Esophagus muscularis mucosa (tissue), 4 donors: ENCODE data around the gene PAX5. TPM values are rescaled to one million over a fixed set of nuclear protein-coding genes. Genes with fewer than 3 reads are reported as not detected.

Experiments used
- DNase-seq: peaks from one replicate; pipeline ENCODE4 v3.0.0-alpha.2; 2017; ENCODE audit errors: extremely low spot score
- H3K27ac ChIP-seq, 4 donors: fragments of 200-600 bp; sonication (generic); replicated peaks in 1 of 4; 1 replicate in 3 of 4; 2 replicates in 1 of 4; pipeline ENCODE4 v1.5.1; 2016 to 2019; ENCODE audit warnings: mild to moderate bottlenecking in 1 of 4
- H3K27me3 ChIP-seq, 4 donors: fragments of 200-600 bp; sonication (generic); one replicate each; pipeline versions ENCODE4 v1.5.1 to v1.6.0; 2016 to 2019
- H3K36me3 ChIP-seq, 4 donors: fragments of 200-600 bp; sonication (generic); one replicate each; pipeline ENCODE4 v1.5.1; 2016 to 2019
- H3K4me1 ChIP-seq, 4 donors: fragments of 200-600 bp; sonication (generic); one replicate each; pipeline ENCODE4 v1.5.1; 2016 to 2019
- H3K4me3 ChIP-seq, 4 donors: fragments of 200-600 bp; sonication (generic); 1 replicate in 2 of 4; 2 replicates in 2 of 4; pipeline ENCODE4 v1.5.1; 2016 to 2019; ENCODE audit warnings: mild to moderate bottlenecking in 4 of 4, moderate library complexity in 1 of 4
- H3K9me3 ChIP-seq, 4 donors: fragments of 200-600 bp; sonication (generic); 1 replicate in 3 of 4; 2 replicates in 1 of 4; pipeline ENCODE4 v1.5.1; 2016 to 2019
- CTCF ChIP-seq, 3 experiments: fragments of 200-600 bp in 2 of 3; fragments of 450-650 bp in 1 of 3; sonication (generic) in 2 of 3; IDR thresholded peaks; one replicate each; pipeline ENCODE4 v1.5.1; 2017 to 2019; ENCODE audit warnings: antibody characterized with exemption in 3 of 3, mild to moderate bottlenecking in 2 of 3, moderate library complexity in 1 of 3
- EP300 ChIP-seq: sonication (generic); formaldehyde crosslinking; IDR thresholded peaks from one replicate; pipeline ENCODE4 v1.6.1; 2017; ENCODE audit warnings: antibody characterized with exemption
- POLR2A ChIP-seq: fragments of 450-650 bp; IDR thresholded peaks from one replicate; pipeline ENCODE4 v1.6.1; 2017; ENCODE audit warnings: antibody characterized with exemption, moderate library complexity, mild to moderate bottlenecking, low read depth
- POLR2AphosphoS5 ChIP-seq, 2 donors: sonication (generic); formaldehyde crosslinking; IDR thresholded peaks; one replicate each; pipeline ENCODE4 v1.6.1; 2017; ENCODE audit warnings: antibody characterized with exemption in 2 of 2
- WGBS: methylation state at CpG from one replicate; pipeline ENCODE4 v1.1.5; 2018; 5-methylcytosine and 5-hydroxymethylcytosine counted together
- intact Hi-C: fragments of 100-400 bp; cut with DNase I; formaldehyde crosslinking; loops from one replicate; pipeline ENCODE4 v1.15.1; 2023
- total RNA-seq, 4 donors: library from RNA; depleted of rRNA; stranded (reverse); fragments of >200 nt; gene quantifications; one replicate each; pipeline versions ENCODE4 v1.1.0 to v1.2.1, GENCODE V29; 2016

Gene PAX5
- total RNA-seq, 4 donors from 2014 or later: 0.17 TPM; not detected in 3

GRCh38 chr9:36930941-36931340 lies 103.1 kb downstream of the PAX5 start:
- no peaks in the 10 kb centered on the region for H3K36me3 ChIP-seq
- intact Hi-C loops: no loop called here
- 96% methylated on average over 3 of the region's 4 CpGs for WGBS
- H3K27me3 ChIP-seq: peaks cover 0 to 21% (median 0%) of the 10 kb centered on the region in 4 donors
- no peak for DNase-seq
- H3K4me3 ChIP-seq: no peak overlapping the region
- no peaks in the 10 kb centered on the region for H3K4me1 ChIP-seq
- H3K9me3 ChIP-seq: peaks cover 0 to 9% (median 3%) of the 10 kb centered on the region in 4 donors
- TF ChIP-seq POLR2A (no peak), EP300 (no peak), POLR2AphosphoS5 (IDR thresholded peaks at IDR 0.05) (no peak), CTCF (IDR thresholded peaks at IDR 0.05) (no peak)
- H3K27ac ChIP-seq: no peak overlapping the region

- H3K9me3 ChIP-seq: peaks cover 0 to 9% (median 3%) of the 10 kb centered on the region in 4 donors
- intact Hi-C loops: loop anchor here (10.0 kb wide), 1 partner anchor 65 kb away; no protein-coding TSS in a partner anchor
- H3K4me3 ChIP-seq: no peak overlapping the region
- no peaks in the 10 kb centered on the region for H3K4me1 ChIP-seq
- DNase-seq: no peak
- WGBS: 83% methylated on average over 5 of the region's 5 CpGs
- H3K27me3 ChIP-seq: peaks cover 0 to 17% (median 0%) of the 10 kb centered on the region in 4 donors
- no peaks in the 10 kb centered on the region for H3K36me3 ChIP-seq
- H3K27ac ChIP-seq: no peak overlapping the region
- TF ChIP-seq EP300: no peak
- TF ChIP-seq CTCF (IDR thresholded peaks at IDR 0.05): no peak
- no peak for TF ChIP-seq POLR2A
- TF ChIP-seq POLR2AphosphoS5 (IDR thresholded peaks at IDR 0.05): no peak
Measured at GRCh38 chr9:36929350-36929675, 104.8 kb downstream of the PAX5 start.

DNA sequence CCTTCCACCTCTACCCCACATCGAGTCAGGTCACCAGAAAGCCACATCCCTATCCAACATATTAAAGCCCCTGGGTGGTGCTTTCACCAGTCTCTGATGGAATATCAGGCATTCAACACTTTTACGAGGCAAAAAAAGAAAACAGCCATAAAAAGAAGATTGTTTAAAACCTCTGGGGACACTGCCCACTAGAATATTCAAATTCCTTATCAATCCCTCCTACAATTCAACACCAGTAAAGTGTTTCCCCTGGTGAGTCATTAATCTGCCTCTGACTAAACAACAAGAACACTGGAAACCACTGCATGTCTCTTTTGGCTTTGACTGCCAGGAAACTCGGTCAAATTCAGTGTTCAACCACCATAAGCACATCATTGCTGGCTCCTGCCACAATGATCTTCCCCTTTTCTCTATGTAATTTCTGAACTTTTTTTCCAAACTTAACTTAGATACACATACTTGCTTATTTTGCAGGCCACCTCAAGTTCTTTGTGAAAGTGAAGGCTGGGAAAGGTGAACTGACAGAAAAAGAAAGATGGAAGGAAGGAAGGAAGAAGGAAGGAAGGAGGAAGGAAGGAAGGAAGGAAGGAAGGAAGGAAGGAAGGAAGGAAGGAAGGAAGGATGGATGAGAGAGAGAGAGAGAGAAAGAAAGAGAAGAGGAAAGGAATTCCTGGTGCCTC lies 105.3 kb downstream of the PAX5 start:
- DNase-seq: no peak
- intact Hi-C loops: loop anchor here (10.0 kb wide), 1 partner anchor 66 kb away; no protein-coding TSS in a partner anchor
- H3K4me3 ChIP-seq: no peak overlapping the region
- H3K9me3 ChIP-seq: peaks cover 0 to 9% (median 3%) of the 10 kb centered on the region in 4 donors
- H3K4me1 ChIP-seq: no peaks in the 10 kb centered on the region
- TF ChIP-seq CTCF (IDR thresholded peaks at IDR 0.05) (no peak), POLR2A (no peak), POLR2AphosphoS5 (IDR thresholded peaks at IDR 0.05) (no peak)
- 36% methylated on average over 3 of the region's 3 CpGs for WGBS
- no peak overlapping the region for H3K27ac ChIP-seq
- peaks cover 0 to 17% (median 0%) of the 10 kb centered on the region in 4 donors for H3K27me3 ChIP-seq
- no peaks in the 10 kb centered on the region for H3K36me3 ChIP-seq

- no peak for DNase-seq
- Histone ChIP-seq H3K36me3 (no peaks in the 10 kb centered on the region), H3K4me1 (no peaks in the 10 kb centered on the region), H3K27ac (no peak overlapping the region), H3K9me3 (peaks cover 0 to 9% (median 3%) of the 10 kb centered on the region in 4 donors), H3K4me3 (no peak overlapping the region), H3K27me3 (peaks cover 0 to 20% (median 0%) of the 10 kb centered on the region in 4 donors)
- TF ChIP-seq POLR2A: no peak
- TF ChIP-seq EP300: no peak
- TF ChIP-seq CTCF (IDR thresholded peaks at IDR 0.05): no peak
- TF ChIP-seq POLR2AphosphoS5 (IDR thresholded peaks at IDR 0.05): no peak
- 94% methylated on average over 2 of the region's 2 CpGs for WGBS
- intact Hi-C loops: loop anchor here (10.0 kb wide), 1 partner anchor 67 kb away; no protein-coding TSS in a partner anchor
Measured at GRCh38 chr9:36928210-36928609, 105.9 kb downstream of the PAX5 start.
